Myocyte (in vitro differentiated cells): Measurements from ENCODE around the gene SPTBN2. TPM values are rescaled to one million over a fixed set of nuclear protein-coding genes. Genes with fewer than 3 reads are reported as not detected.
"Not testable (repeated sequence)": the region's sequence is repeated elsewhere in the genome, so short reads cannot be mapped to it uniquely, and the experiment has no call there.

Source experiments
- DNase-seq: peaks from one replicate; pipeline ENCODE4 v3.0.0-alpha.2; 2012; ENCODE audit warnings: low read depth
- total RNA-seq: library from RNA; depleted of rRNA; stranded (reverse); fragments of >200 nt; gene quantifications from 2 replicates; pipeline ENCODE4 v1.2.3, GENCODE V29; 2014

The SPTBN2 gene
- total RNA-seq, 1 donor from 2014 or later, result 1.1 TPM

DNA sequence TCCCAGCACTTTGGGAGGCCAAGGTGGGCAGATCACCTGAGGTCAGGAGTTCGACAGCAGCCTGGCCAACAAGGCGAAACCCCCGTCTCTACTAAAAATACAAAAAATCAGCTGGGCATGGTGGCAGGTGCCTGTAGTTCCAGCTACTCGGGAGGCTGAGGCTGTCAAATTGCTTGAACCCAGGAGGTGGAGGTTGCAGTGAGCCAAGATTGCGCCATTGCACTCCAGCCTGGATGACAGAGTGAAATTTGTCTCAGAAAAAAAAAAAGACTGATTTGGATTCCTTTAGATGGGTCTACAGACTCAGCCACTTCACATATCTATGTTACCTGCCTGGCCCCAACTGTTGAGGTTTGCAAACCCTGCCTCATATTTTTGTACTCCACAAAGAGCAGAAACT lies 4.8 kb downstream of the SPTBN2 start:
- not testable (repeated sequence) for DNase-seq

- no peak for DNase-seq
These were observed 5.3 kb downstream of the SPTBN2 start for GRCh38 chr11:66723693-66724092.

GRCh38 chr11:66722745-66723651 lies 6.0 kb downstream of the SPTBN2 start:
- DNase-seq, result no peak

GRCh38 chr11:66721939-66722338 lies 7.1 kb downstream of the SPTBN2 start:
- DNase-seq, result no peak

GRCh38 chr11:66720899-66721470 lies 8.0 kb downstream of the SPTBN2 start:
- DNase-seq, result no peak

GRCh38 chr11:66720223-66720898 lies 8.7 kb downstream of the SPTBN2 start:
- DNase-seq, result peak; percentile 72

GRCh38 chr11:66719111-66719872 lies 9.7 kb downstream of the SPTBN2 start:
- DNase-seq, result no peak

GRCh38 chr11:66718320-66718971 lies 10.6 kb downstream of the SPTBN2 start:
- no peak for DNase-seq

- no peak for DNase-seq
These were observed 11.1 kb downstream of the SPTBN2 start for GRCh38 chr11:66717925-66718319.

DNA sequence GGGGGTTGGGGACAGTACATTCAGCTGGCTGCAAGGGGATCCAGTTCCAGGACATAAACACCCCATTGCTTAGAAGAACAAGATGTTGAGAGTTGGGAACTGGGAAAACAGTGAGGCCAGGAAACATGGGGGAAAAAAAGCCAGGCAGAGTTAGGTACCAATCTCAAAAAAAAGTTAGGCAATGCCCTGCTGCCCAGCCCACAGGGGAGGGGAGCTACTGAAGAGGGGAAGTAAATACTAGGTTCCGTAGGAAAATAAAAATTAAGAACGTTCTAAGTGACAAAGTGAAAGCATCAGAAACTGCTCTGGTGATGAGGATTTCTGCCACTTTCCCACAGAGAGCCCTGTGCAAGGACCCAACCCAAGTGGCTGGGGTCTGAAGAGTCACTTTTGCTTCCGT lies 12.0 kb downstream of the SPTBN2 start:
- no peak for DNase-seq

DNA sequence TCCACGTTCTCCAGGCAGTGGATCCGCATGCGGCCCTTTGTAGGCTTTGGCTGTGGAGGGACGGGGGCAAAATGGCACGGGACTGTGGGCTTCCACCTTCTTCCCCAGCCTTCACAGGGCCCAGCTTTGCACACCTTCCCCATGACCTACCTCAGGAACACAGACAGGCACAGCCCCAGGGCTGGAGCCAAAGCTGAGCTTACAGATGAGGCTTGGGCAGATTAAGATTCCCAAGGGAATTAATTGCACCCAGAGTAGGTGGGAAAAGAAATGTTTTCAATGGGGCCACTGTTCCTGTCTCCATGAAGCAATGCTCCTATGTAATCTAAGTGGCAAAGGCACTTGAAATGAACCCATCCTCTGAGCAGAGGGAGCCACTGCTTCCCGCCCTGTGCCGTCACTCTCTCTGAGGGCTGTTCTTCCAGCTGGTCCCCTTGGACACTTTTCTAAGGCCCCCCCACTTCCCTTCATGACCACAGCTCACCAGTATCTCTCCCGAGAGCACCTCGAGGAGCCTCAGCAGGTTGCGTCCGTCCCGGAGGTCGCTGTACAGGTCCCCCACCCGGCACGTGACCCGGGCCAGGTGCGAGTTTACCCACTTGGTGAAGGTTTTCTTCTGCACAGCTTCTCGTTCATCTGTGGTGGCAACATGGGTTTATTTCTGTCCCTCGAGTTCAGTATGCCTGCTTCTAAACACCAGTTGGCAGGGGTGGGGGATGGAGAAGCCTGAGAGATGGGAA lies 13.5 kb downstream of the SPTBN2 start:
- DNase-seq, result no peak

DNA sequence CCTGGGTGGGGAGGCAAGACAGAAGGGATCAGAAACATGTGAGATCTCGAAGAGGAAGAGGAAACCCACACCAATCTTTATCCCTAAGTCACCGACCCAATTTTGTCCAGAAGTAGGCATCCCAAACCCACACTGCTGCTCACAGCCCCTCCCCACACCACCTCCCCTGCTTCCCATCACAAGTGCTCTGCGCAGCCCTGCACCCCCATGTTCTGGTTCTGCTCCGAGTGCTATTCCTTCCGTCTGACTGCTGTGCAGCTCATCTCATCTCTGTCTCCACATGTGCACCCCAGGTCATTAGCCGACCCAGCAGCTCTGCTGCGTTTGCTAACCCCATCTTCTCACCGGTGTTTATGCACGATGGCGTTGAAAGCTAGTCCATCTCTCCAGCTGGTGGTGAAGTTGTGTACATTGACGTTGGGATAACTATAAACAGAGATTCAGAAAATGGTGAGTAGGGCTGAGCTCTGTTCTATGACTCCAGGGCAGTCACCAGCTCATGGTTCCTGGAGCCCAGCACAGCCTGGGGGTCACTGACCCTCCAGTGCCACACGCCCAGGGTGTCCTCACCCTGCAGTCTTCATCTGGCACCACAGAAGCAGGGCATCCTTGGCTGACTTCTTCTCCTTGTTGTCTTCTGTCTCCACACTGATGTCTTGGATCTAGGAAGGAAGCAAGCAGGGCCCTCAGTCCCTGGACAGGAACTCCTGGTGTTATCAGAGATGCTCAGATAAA lies 15.1 kb downstream of the SPTBN2 start:
- DNase-seq, result no peak

- no peak for DNase-seq
These were observed 18.6 kb downstream of the SPTBN2 start for GRCh38 chr11:66710384-66710930.

DNA sequence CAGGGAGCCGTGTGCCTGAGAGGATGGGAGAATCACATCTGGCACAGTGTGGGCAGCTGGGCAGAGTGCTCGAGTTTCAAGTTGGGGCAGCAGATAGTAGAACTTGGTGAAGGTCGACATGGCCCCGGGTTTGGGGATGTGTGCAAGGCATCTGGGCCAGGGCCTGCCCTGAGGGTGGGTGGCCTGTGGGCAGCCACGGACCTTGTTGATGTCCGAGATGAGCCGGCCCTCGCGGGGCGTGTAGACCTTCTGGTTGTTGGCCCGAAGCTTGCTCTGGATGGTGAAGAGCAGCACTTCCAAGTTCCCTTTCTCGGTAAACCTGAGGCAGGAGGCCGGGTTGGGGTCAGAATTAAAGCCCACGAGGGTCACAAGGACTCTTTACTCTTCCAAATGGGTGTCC lies 20.3 kb downstream of the SPTBN2 start:
- no peak for DNase-seq

- no peak for DNase-seq
These were observed 20.9 kb downstream of the SPTBN2 start for GRCh38 chr11:66708094-66708493.

DNA sequence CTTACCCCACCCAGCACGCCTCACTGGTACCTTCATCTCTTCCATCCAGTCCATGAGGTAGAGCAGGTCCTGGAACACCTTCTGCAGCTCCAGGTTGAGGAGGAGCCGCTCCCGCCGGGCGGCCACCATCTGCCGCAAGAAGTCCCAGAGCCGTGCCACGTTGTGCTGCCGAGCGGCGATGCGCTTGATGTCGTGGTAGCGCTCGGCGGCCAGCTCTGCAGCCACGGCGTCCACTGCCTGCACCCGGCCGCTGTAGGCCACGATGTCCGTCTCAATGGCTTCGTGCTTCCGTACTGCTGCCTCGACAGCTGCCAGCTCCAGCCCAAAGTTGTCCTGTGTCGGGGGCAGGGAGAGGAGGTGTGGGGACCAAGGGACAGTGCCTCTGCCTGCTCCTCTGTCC lies 21.5 kb downstream of the SPTBN2 start:
- no peak for DNase-seq

GRCh38 chr11:66706989-66707388 lies 22.0 kb downstream of the SPTBN2 start:
- DNase-seq, result no peak

- DNase-seq, result no peak
These were observed 23.3 kb downstream of the SPTBN2 start for GRCh38 chr11:66705587-66706335.
